G401.6 (cell line): ENCODE data around the gene ROR2.
"Not testable (repeated sequence)": the region's sequence is repeated elsewhere in the genome, so short reads cannot be mapped to it uniquely, and the experiment has no call there.

Source experiments
- FAIRE-seq: peaks from 2 replicates; lab custom pipeline; 2012; peaks lifted over from hg19 to GRCh38; lab: Jason Lieb, UNC

The ROR2 gene

GRCh38 chr9:91923145-91923544 is 26.9 kb downstream of the ROR2 start:
- no peak for FAIRE-seq

- FAIRE-seq = no peak
Measured at GRCh38 chr9:91921371-91921770, 28.7 kb downstream of the ROR2 start.

GRCh38 chr9:91920630-91921350 is 29.2 kb downstream of the ROR2 start:
- no peak for FAIRE-seq

- FAIRE-seq = no peak
Measured at GRCh38 chr9:91919621-91920020, 30.4 kb downstream of the ROR2 start.

GRCh38 chr9:91917436-91917835 is 32.6 kb downstream of the ROR2 start:
- FAIRE-seq = no peak

GRCh38 chr9:91915524-91916263 is 34.3 kb downstream of the ROR2 start:
- FAIRE-seq = no peak

GRCh38 chr9:91914937-91915336 is 35.1 kb downstream of the ROR2 start:
- no peak for FAIRE-seq

- no peak for FAIRE-seq
Measured at GRCh38 chr9:91914404-91914803, 35.6 kb downstream of the ROR2 start.

- no peak for FAIRE-seq
Measured at GRCh38 chr9:91913986-91914385, 36.0 kb downstream of the ROR2 start.

GRCh38 chr9:91913096-91913495 is 36.9 kb downstream of the ROR2 start:
- FAIRE-seq = no peak

GRCh38 chr9:91911657-91912056 is 38.4 kb downstream of the ROR2 start:
- no peak for FAIRE-seq

GRCh38 chr9:91909256-91909655 is 40.8 kb downstream of the ROR2 start:
- not testable (repeated sequence) for FAIRE-seq

- no peak for FAIRE-seq
Measured at GRCh38 chr9:91908746-91909145, 41.3 kb downstream of the ROR2 start.

GRCh38 chr9:91908293-91908623 is 41.8 kb downstream of the ROR2 start:
- no peak for FAIRE-seq

GRCh38 chr9:91907484-91908292 is 42.3 kb downstream of the ROR2 start:
- no peak for FAIRE-seq

- no peak for FAIRE-seq
Measured at GRCh38 chr9:91905991-91906469, 44.0 kb downstream of the ROR2 start.

GRCh38 chr9:91905237-91905650 is 44.8 kb downstream of the ROR2 start:
- FAIRE-seq = no peak

GRCh38 chr9:91904588-91905236 is 45.3 kb downstream of the ROR2 start:
- no peak for FAIRE-seq

GRCh38 chr9:91903126-91903911 is 46.7 kb downstream of the ROR2 start:
- FAIRE-seq = no peak

GRCh38 chr9:91902475-91903125 is 47.4 kb downstream of the ROR2 start:
- no peak for FAIRE-seq

GRCh38 chr9:91900797-91901177 is 49.2 kb downstream of the ROR2 start:
- FAIRE-seq = no peak
